ENCODE data around the gene SEC16A. TPM values are rescaled to one million over a fixed set of nuclear protein-coding genes. Genes with fewer than 3 reads are reported as not detected.

The SEC16A gene
- total and polyA plus RNA-seq, 2 donors (not counting 3 experiments of a cell fraction or from before 2014, with no cell fraction given), result 34.5 to 80.6 TPM

GRCh38 chr9:136517950-136518349 is 35.1 kb upstream of the SEC16A start:
- CTCF ChIA-PET, result interaction anchor here (1.1 kb wide), 1 partner anchor 29 kb away, joined by 4 read pairs; no protein-coding TSS in a partner anchor
- TF ChIP-seq EZH2 (IDR thresholded peaks at IDR 0.05; ENCODE audit: borderline replicate concordance, low read depth, low read length, severe bottlenecking) (no peak), MAX (IDR thresholded peaks at IDR 0.05; ENCODE audit: insufficient read depth, insufficient read length) (no peak), FOS (IDR thresholded peaks at IDR 0.05; ENCODE audit: borderline replicate concordance, insufficient read depth, low read length) (no peak)
- H3K4me2 ChIP-seq (ENCODE audit: insufficient read depth, low read length), result no peak overlapping the region
- no peaks in the 10 kb centered on the region for H3K4me1 ChIP-seq (ENCODE audit: control insufficient read depth, extremely low read depth, insufficient read depth, low read length)
- DNase-seq (ENCODE audit: low read depth, low spot score) (no peak), FAIRE-seq (no peak)
- peaks cover 21% of the 10 kb centered on the region for H3K79me2 ChIP-seq (ENCODE audit: control insufficient read depth, insufficient read depth, low read length)
- no peaks in the 10 kb centered on the region for H3K27me3 ChIP-seq (ENCODE audit: control insufficient read depth in 2 of 2, insufficient read depth in 2 of 2, low read length in 2 of 2)
- H3K36me3 ChIP-seq (ENCODE audit: control insufficient read depth in 2 of 2, extremely low read depth in 1 of 2, insufficient read depth in 2 of 2, low read length in 2 of 2), result peaks cover 6 to 87% of the 10 kb centered on the region in 2 experiments
- TSS peak; percentile 81 for BruUV-seq (replicated peaks)
- no peak overlapping the region for H3K27ac ChIP-seq (ENCODE audit: insufficient read depth, low read depth, low read length)
- no peaks in the 10 kb centered on the region for H4K20me1 ChIP-seq (replicated peaks; ENCODE audit: control insufficient read depth, extremely low read depth, insufficient read depth, low read length)
- dilution Hi-C loops (cut with MboI; ENCODE audit: extremely low pct_ligation_motif_present, low sequenced_read_pairs) (no loop called here), intact Hi-C loops (cut with micrococcal nuclease) (no loop called here)
- no peak overlapping the region for H2AFZ ChIP-seq (ENCODE audit: low read depth, low read length)
- H3K9me1 ChIP-seq (replicated peaks; ENCODE audit: control insufficient read depth, extremely low read depth, insufficient read depth, low read length), result no peaks in the 10 kb centered on the region
- H3K9me3 ChIP-seq (replicated peaks; ENCODE audit: control insufficient read depth, insufficient read depth, low read length), result no peaks in the 10 kb centered on the region
- no peak overlapping the region for H3K4me3 ChIP-seq (replicated peaks in 1 of 3; ENCODE audit: insufficient read depth in 1 of 3, low read depth in 1 of 3, low read length in 3 of 3)
- POLR2A ChIA-PET, result no interaction called here
- H3K9ac ChIP-seq (replicated peaks; ENCODE audit: extremely low read depth, insufficient read depth, low read length), result no peak overlapping the region

GRCh38 chr9:136517012-136517743 is 34.3 kb upstream of the SEC16A start:
- H3K9me1 ChIP-seq (replicated peaks; ENCODE audit: control insufficient read depth, extremely low read depth, insufficient read depth, low read length), result no peaks in the 10 kb centered on the region
- no peak overlapping the region for H3K4me3 ChIP-seq (replicated peaks in 1 of 3; ENCODE audit: insufficient read depth in 1 of 3, low read depth in 1 of 3, low read length in 3 of 3)
- no peaks in the 10 kb centered on the region for H3K27me3 ChIP-seq (ENCODE audit: control insufficient read depth in 2 of 2, insufficient read depth in 2 of 2, low read length in 2 of 2)
- ChIA-PET POLR2A (no interaction called here), CTCF (no interaction called here)
- H3K79me2 ChIP-seq (ENCODE audit: control insufficient read depth, insufficient read depth, low read length), result peaks cover 13% of the 10 kb centered on the region
- no peak for FAIRE-seq
- H3K9me3 ChIP-seq (replicated peaks; ENCODE audit: control insufficient read depth, insufficient read depth, low read length), result no peaks in the 10 kb centered on the region
- intact Hi-C loops (cut with micrococcal nuclease), result no loop called here
- H3K4me1 ChIP-seq (ENCODE audit: control insufficient read depth, extremely low read depth, insufficient read depth, low read length), result peaks cover 5% of the 10 kb centered on the region
- no peak overlapping the region for H3K9ac ChIP-seq (replicated peaks; ENCODE audit: extremely low read depth, insufficient read depth, low read length)
- no TSS peak for BruUV-seq (replicated peaks)
- dilution Hi-C loops (cut with MboI; ENCODE audit: extremely low pct_ligation_motif_present, low sequenced_read_pairs), result no loop called here
- no peak overlapping the region for H3K4me2 ChIP-seq (ENCODE audit: insufficient read depth, low read length)
- TF ChIP-seq MAX (IDR thresholded peaks at IDR 0.05; ENCODE audit: insufficient read depth, insufficient read length), result no peak
- TF ChIP-seq CTCF (IDR thresholded peaks at IDR 0.05; ENCODE audit: extremely low read depth in 1 of 2, insufficient read depth in 1 of 2, low read depth in 1 of 2, low read length in 2 of 2), result no peak
- no peak for TF ChIP-seq POLR2A (IDR thresholded peaks at IDR 0.05; ENCODE audit: low read depth, low read length)
- TF ChIP-seq EZH2 (IDR thresholded peaks at IDR 0.05; ENCODE audit: borderline replicate concordance, low read depth, low read length, severe bottlenecking), result no peak
- no peak overlapping the region for H2AFZ ChIP-seq (ENCODE audit: low read depth, low read length)
- no peak for DNase-seq (ENCODE audit: low read depth, low spot score)
- H4K20me1 ChIP-seq (replicated peaks; ENCODE audit: control insufficient read depth, extremely low read depth, insufficient read depth, low read length), result no peaks in the 10 kb centered on the region
- peaks cover 6 to 80% of the 10 kb centered on the region in 2 experiments for H3K36me3 ChIP-seq (ENCODE audit: control insufficient read depth in 2 of 2, extremely low read depth in 1 of 2, insufficient read depth in 2 of 2, low read length in 2 of 2)
- no peak overlapping the region for H3K27ac ChIP-seq (ENCODE audit: insufficient read depth, low read depth, low read length)

Measured in endothelial cell of umbilical vein (primary cell).